H9 (cell line): ENCODE measurements around the gene THAP4. TPM values are rescaled to one million over a fixed set of nuclear protein-coding genes. Genes with fewer than 3 reads are reported as not detected.

Experiments
- DNase-seq: peaks from one replicate; pipeline ENCODE4 v3.0.0-alpha.2; 2017
- H2AFZ ChIP-seq: one replicate; pipeline ENCODE4 v1.6.1; 2013; ENCODE audit warnings: mild to moderate bottlenecking, low read length, control low read depth, moderate library complexity
- H2AK5ac ChIP-seq: 2 replicates; pipeline ENCODE4 v1.6.1; 2013; ENCODE audit warnings: low read length, control low read depth, mixed read lengths; ENCODE audit not compliant: insufficient read length
- H2BK120ac ChIP-seq: one replicate; pipeline ENCODE4 v1.6.1; 2013; ENCODE audit warnings: low read depth, mild to moderate bottlenecking, low read length, control low read depth, inconsistent platforms; ENCODE audit not compliant: poor library complexity, severe bottlenecking
- H2BK12ac ChIP-seq: 2 replicates; pipeline ENCODE4 v1.6.1; 2013; ENCODE audit warnings: low read length, control low read depth, mixed read lengths, low read depth; ENCODE audit not compliant: insufficient read length
- H2BK15ac ChIP-seq: 2 replicates; pipeline ENCODE4 v1.6.1; 2013; ENCODE audit warnings: low read depth, low read length, control low read depth
- H2BK20ac ChIP-seq: one replicate; pipeline ENCODE4 v1.6.1; 2013; ENCODE audit warnings: low read depth, mild to moderate bottlenecking, low read length, control low read depth, inconsistent platforms; ENCODE audit not compliant: poor library complexity, severe bottlenecking
- H2BK5ac ChIP-seq: 2 replicates; pipeline ENCODE4 v1.6.1; 2013; ENCODE audit warnings: low read length, control low read depth, mixed read lengths; ENCODE audit not compliant: insufficient read length
- H3K14ac ChIP-seq: 2 replicates; pipeline ENCODE4 v1.6.1; 2013; ENCODE audit warnings: low read length, control low read depth; ENCODE audit not compliant: insufficient read depth
- H3K18ac ChIP-seq: 2 replicates; pipeline ENCODE4 v1.6.1; 2013; ENCODE audit warnings: low read depth, mild to moderate bottlenecking, mixed read lengths, low read length, control low read depth; ENCODE audit not compliant: insufficient read length
- H3K23ac ChIP-seq: 2 replicates; pipeline ENCODE4 v1.6.1; 2013; ENCODE audit warnings: low read length, control low read depth, mixed read lengths, low read depth; ENCODE audit not compliant: insufficient read length
- H3K23me2 ChIP-seq: 2 replicates; pipeline ENCODE4 v1.6.1; 2013; ENCODE audit warnings: low read depth, mild to moderate bottlenecking, mixed read lengths, low read length, control low read depth; ENCODE audit not compliant: insufficient read length, poor library complexity, severe bottlenecking
- H3K27ac ChIP-seq: 2 replicates; pipeline ENCODE4 v1.5.1; 2013; ENCODE audit warnings: low read length, control low read depth, mixed read lengths, low read depth; ENCODE audit not compliant: insufficient read length
- H3K27me3 ChIP-seq: 2 replicates; pipeline ENCODE4 v1.6.1; 2013; ENCODE audit warnings: low read length, control low read depth, inconsistent platforms; ENCODE audit not compliant: insufficient read depth
- H3K4ac ChIP-seq: 2 replicates; pipeline ENCODE4 v1.6.1; 2013; ENCODE audit warnings: low read depth, mild to moderate bottlenecking, control low read depth, inconsistent platforms, low read length, moderate library complexity
- H3K4me1 ChIP-seq: 2 replicates; pipeline ENCODE4 v1.6.1; 2013; ENCODE audit warnings: low read length, control low read depth, inconsistent platforms; ENCODE audit not compliant: insufficient read depth
- H3K4me2 ChIP-seq: 2 replicates; pipeline ENCODE4 v1.6.1; 2013; ENCODE audit warnings: low read length, control low read depth, mixed read lengths; ENCODE audit not compliant: insufficient read length, insufficient read depth
- H3K56ac ChIP-seq: 2 replicates; pipeline ENCODE4 v1.6.1; 2013; ENCODE audit warnings: low read depth, mild to moderate bottlenecking, mixed read lengths, low read length, control low read depth; ENCODE audit not compliant: insufficient read length
- H3K79me1 ChIP-seq: 2 replicates; pipeline ENCODE4 v1.6.1; 2013; ENCODE audit warnings: low read depth, mild to moderate bottlenecking, moderate library complexity, low read length, control low read depth, inconsistent platforms; ENCODE audit not compliant: insufficient read depth, poor library complexity, severe bottlenecking
- H3K79me2 ChIP-seq: 2 replicates; pipeline ENCODE4 v1.6.1; 2013; ENCODE audit warnings: low read length, control low read depth, inconsistent platforms; ENCODE audit not compliant: insufficient read depth
- H3K9ac ChIP-seq: 2 replicates; pipeline ENCODE4 v1.6.1; 2013; ENCODE audit warnings: low read length, control low read depth, mixed read lengths; ENCODE audit not compliant: insufficient read length; ENCODE audit errors: extremely low read depth
- H3K9me3 ChIP-seq: one replicate; pipeline ENCODE4 v1.6.1; 2013; ENCODE audit warnings: low read depth, low read length, inconsistent platforms; ENCODE audit not compliant: control insufficient read depth
- H3T11ph ChIP-seq: one replicate; pipeline ENCODE4 v1.6.1; 2013; ENCODE audit warnings: mild to moderate bottlenecking, low read length, control low read depth, inconsistent platforms
- H4K20me1 ChIP-seq: one replicate; pipeline ENCODE4 v1.6.1; 2013; ENCODE audit not compliant: control insufficient read depth, insufficient read length, insufficient read depth
- H4K5ac ChIP-seq: 2 replicates; pipeline ENCODE4 v1.6.1; 2013; ENCODE audit warnings: low read depth, mild to moderate bottlenecking, mixed read lengths, low read length, control low read depth; ENCODE audit not compliant: insufficient read length
- H4K8ac ChIP-seq: replicated peaks from 2 replicates; pipeline ENCODE4 v1.6.1; 2013; ENCODE audit warnings: low read length, control low read depth, mixed read lengths, low read depth; ENCODE audit not compliant: insufficient read length
- H4K91ac ChIP-seq: 2 replicates; pipeline ENCODE4 v1.6.1; 2013; ENCODE audit warnings: low read depth, mild to moderate bottlenecking, moderate library complexity, mixed read lengths, low read length, control low read depth; ENCODE audit not compliant: insufficient read length
- H3K27ac Mint-ChIP-seq, 3 experiments: 2 replicates in 2 of 3; 3 replicates in 1 of 3; pipeline ENCODE4 v1.8.0; 2020 to 2021; ENCODE audit warnings: mixed read lengths in 3 of 3, mild to moderate bottlenecking in 1 of 3, moderate library complexity in 1 of 3
- H3K27me3 Mint-ChIP-seq: 2 replicates; pipeline ENCODE4 v1.8.0; 2021; ENCODE audit warnings: low read depth, mild to moderate bottlenecking, moderate library complexity, mixed read lengths
- H3K36me3 Mint-ChIP-seq, 3 experiments: 2 replicates in 2 of 3; 3 replicates in 1 of 3; pipeline ENCODE4 v1.8.0; 2020 to 2021; ENCODE audit warnings: low read depth in 3 of 3, mixed read lengths in 3 of 3; ENCODE audit not compliant: insufficient read depth in 1 of 3
- H3K4me1 Mint-ChIP-seq, 2 experiments: 2 replicates each; pipeline ENCODE4 v1.8.0; 2020; ENCODE audit warnings: mixed read lengths in 2 of 2
- H3K4me3 Mint-ChIP-seq, 2 experiments: 2 replicates in 1 of 2; 3 replicates in 1 of 2; pipeline ENCODE4 v1.8.0; 2020 to 2021; ENCODE audit warnings: mild to moderate bottlenecking in 2 of 2, mixed read lengths in 2 of 2, moderate library complexity in 1 of 2
- H3K9me3 Mint-ChIP-seq, 2 experiments: 2 replicates in 1 of 2; 3 replicates in 1 of 2; pipeline ENCODE4 v1.8.0; 2020; ENCODE audit warnings: mild to moderate bottlenecking in 2 of 2, mixed read lengths in 2 of 2, moderate library complexity in 1 of 2
- CTCF ChIP-seq: fragments of 200-600 bp; sonication (generic); conservative IDR thresholded peaks from 3 replicates; pipeline ENCODE4 v1.8.0; 2021; ENCODE audit warnings: antibody characterized with exemption, mild to moderate bottlenecking
- WGBS: extraction: QIAGEN DNeasy Blood & Tissue Kit; methylation state at CpG from one replicate; pipeline ENCODE4 v1.1.7; 2013; ENCODE audit warnings: missing lambda C conversion rate, low lambda C conversion rate, mixed read lengths; ENCODE audit not compliant: insufficient read length; ENCODE audit errors: extremely low coverage; 5-methylcytosine and 5-hydroxymethylcytosine counted together
- total RNA-seq: library from RNA; stranded (reverse); gene quantifications from 2 replicates; pipeline ENCODE4 v1.2.1, GENCODE V29; 2021

The THAP4 gene
- total RNA-seq, 1 experiment from 2014 or later = 70.6 TPM

- H3T11ph ChIP-seq = no peak overlapping the region
- no peaks in the 10 kb centered on the region for H3K27me3 ChIP-seq
- no peak overlapping the region for H3K56ac ChIP-seq
- H2BK120ac ChIP-seq = no peak overlapping the region
- H3K79me2 ChIP-seq = peaks cover 41% of the 10 kb centered on the region; the same call in 1 of the 2 replicates
- H3K9me3 ChIP-seq = peaks cover 6% of the 10 kb centered on the region
- peaks cover 3% of the 10 kb centered on the region for H3K4me1 ChIP-seq
- no peaks in the 10 kb centered on the region for H4K20me1 ChIP-seq
- H3K9ac ChIP-seq = no peak overlapping the region
- Mint-ChIP-seq H3K4me1 (peaks cover 31 to 35% of the 10 kb centered on the region in 2 experiments), H3K27ac (no peak overlapping the region), H3K4me3 (peak overlapping the region; percentile 29 to 59; a peak in 4 of 5 replicates), H3K9me3 (peaks cover 4 to 8% of the 10 kb centered on the region in 2 experiments; a peak in 4 of 5 replicates), H3K27me3 (no peaks in the 10 kb centered on the region), H3K36me3 (peaks cover 22 to 34% (median 23%) of the 10 kb centered on the region in 3 experiments)
- H3K27ac ChIP-seq = no peak overlapping the region
- H2BK5ac ChIP-seq = no peak overlapping the region
- no peak overlapping the region for H3K4ac ChIP-seq
- H2BK20ac ChIP-seq = no peak overlapping the region
- WGBS = no CpG with 5 or more reads among the region's 7 CpGs
- H4K8ac ChIP-seq = no peak overlapping the region
- no peak for DNase-seq
- no peak overlapping the region for H3K4me2 ChIP-seq
- H3K23ac ChIP-seq = no peak overlapping the region
- no peak for TF ChIP-seq CTCF
- no peak overlapping the region for H4K5ac ChIP-seq
- peaks cover 8% of the 10 kb centered on the region for H3K23me2 ChIP-seq
- H3K14ac ChIP-seq = no peak overlapping the region
- H3K79me1 ChIP-seq = peaks cover 19% of the 10 kb centered on the region
- no peak overlapping the region for H4K91ac ChIP-seq
- no peak overlapping the region for H2BK12ac ChIP-seq
- H3K18ac ChIP-seq = no peak overlapping the region
- H2AK5ac ChIP-seq = no peak overlapping the region
- no peak overlapping the region for H2BK15ac ChIP-seq
- H2AFZ ChIP-seq = no peak overlapping the region
These were observed 2.4 kb upstream of the THAP4 start for GRCh38 chr2:241639385-241639784.
